HL-60/S4 treated with phorbol 12-myristate 13-acetate at 8.2 ng/mL for 4 days and 3 days (cell line): ENCODE measurements around the gene THSD1.

Experiments
- in situ Hi-C: fragments of 300-500 bp; cut with MboI; formaldehyde crosslinking; loops from 2 replicates; pipeline ENCODE4 v1.15.0; 2022; ENCODE audit warnings: low sequenced_read_pairs

The THSD1 gene, protein sequence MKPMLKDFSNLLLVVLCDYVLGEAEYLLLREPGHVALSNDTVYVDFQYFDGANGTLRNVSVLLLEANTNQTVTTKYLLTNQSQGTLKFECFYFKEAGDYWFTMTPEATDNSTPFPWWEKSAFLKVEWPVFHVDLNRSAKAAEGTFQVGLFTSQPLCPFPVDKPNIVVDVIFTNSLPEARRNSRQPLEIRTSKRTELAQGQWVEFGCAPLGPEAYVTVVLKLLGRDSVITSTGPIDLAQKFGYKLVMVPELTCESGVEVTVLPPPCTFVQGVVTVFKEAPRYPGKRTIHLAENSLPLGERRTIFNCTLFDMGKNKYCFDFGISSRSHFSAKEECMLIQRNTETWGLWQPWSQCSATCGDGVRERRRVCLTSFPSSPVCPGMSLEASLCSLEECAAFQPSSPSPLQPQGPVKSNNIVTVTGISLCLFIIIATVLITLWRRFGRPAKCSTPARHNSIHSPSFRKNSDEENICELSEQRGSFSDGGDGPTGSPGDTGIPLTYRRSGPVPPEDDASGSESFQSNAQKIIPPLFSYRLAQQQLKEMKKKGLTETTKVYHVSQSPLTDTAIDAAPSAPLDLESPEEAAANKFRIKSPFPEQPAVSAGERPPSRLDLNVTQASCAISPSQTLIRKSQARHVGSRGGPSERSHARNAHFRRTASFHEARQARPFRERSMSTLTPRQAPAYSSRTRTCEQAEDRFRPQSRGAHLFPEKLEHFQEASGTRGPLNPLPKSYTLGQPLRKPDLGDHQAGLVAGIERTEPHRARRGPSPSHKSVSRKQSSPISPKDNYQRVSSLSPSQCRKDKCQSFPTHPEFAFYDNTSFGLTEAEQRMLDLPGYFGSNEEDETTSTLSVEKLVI

DNA sequence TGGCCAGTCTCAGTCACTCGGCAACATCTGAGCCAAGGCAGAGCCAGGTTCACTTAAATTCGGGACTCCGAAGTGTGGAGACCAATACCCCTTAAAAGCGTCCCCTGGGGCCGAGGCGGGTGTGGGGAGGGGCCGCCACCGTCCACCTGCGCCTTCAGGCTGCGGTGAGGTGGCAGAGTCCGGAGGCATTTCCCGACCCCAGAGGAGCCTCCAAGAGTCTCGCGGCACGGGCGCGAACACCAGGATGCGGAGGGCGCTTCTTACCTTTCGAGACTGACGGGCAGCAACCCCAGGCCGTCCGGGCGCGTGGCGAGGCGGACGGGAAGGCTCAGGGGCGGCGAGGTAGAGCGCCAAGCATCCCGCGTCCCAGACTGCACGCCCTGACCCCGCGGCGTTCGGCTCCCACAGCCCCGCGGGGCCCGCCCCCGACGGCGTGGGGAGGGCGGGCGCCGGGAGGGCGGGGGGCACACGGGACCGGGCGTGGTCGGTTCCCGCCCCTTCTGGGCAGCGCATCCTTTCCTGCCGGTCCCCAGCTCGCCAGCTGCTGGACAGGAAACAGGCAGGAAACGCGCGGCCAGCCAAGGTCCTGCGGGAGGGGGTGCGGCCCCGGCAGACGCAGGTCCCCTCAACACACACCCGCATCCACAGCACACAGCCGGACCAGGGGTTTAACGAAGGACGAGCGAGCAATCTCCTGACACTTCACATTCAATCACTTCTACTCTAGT, at the start of gene THSD1:
TSS of gene THSD1 (minus strand) at position 406 of the 728 bp plus-strand sequence. CDS start 3,572 bp downstream, outside the sequence.
- in situ Hi-C loops: no loop called here

DNA sequence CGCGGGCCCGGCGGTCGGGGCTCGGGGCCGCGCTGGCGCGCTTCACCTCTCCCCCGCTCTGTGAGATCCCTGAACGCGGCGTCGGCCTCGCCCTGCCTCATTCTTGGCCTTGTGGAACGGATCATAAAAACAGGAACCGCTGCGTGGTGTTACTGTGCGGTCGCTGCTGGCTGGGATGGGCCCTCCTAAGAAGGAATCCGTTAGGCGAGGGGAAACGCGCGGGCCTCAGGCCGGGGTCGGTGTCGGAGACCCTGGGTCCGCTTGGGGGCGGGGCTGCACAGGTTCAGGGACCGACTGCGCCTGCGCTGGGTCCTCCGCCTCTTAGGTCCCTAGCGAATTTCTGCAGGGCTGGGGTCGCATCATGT, 49.7 kb upstream of the THSD1 start:
- in situ Hi-C loops: no loop called here

DNA sequence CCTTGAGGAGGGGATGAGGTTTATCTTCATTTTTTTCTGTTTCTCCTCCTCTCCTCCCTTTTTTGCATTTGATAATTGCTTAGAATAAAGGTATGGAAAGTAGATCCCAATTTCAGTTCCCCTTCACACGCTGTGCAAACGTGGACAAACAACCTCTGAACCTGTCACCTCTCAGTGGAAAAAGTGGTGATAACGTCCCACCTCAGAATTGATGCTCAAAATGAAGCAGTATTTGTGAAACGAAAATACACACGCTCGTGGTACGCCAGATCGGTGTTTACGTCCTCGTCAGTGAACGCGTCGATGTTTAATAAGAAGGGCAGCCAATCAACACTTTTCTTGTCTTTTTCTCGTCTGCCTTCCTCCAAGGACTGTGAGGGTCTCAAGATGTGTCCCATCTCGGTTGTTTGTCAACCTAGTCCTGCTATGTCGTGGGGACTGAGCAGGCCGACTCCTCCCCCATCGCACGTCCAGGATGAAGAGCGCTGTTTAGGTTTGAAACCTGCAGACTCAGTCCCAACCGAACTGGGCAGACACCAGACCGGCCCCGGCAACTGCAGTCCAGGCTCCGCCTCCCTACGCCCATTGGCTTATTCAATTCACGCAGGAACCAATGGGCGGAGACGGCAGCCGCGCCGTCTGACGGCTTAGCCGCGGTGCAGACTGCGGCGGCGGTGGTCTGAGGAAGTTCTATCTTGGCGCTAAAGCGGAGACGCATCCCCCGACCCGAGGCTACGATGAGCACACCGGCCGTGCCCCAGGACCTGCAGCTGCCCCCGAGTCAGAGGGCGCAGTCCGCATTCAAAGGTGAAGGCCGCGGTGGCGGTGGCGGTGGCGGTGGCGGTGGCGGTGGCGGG, 49.1 kb upstream of the THSD1 start, which contains the start of gene CKAP2:
TSS of gene CKAP2 (plus strand) at position 659 of the 857 bp plus-strand sequence. CDS start at position 738, 79 bp downstream.
- in situ Hi-C loops: no loop called here

DNA sequence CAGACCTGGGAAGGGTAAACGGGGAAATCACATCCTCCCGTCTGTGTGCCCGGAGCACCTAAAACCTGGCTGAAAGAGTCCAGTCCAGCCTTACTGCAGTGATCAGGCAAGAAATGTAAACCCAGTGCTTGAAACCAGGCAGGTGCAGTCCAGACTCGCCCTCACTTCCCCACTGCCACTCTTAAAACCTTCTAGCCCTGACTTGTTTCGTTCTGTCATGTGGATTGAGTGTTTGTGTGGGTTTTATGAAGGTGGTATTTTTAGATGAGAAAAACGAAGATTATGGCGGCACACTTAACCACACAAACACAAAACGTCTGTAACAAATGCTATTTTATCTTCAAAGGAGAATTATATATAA, 48.5 kb upstream of the THSD1 start:
- in situ Hi-C loops: no loop called here

DNA sequence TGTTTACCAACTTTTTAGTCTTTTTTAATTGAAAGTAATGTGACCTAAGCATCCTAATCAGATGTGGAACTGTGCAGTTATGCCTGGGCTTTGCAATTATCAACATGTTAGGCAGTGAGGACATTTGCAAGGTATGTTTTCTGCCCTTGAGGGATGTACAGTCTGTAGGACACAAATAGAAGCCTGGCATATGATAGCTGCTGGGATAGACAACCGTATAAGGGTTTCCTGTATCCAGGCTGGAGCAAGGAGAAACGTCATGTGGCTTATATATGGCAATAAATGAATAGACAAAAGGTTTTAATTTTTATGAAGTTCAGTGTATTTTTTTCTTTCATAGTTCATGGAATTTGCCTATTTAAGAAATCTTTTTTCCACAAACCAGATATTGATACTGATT, 46.5 kb upstream of the THSD1 start:
- in situ Hi-C loops: no loop called here

DNA sequence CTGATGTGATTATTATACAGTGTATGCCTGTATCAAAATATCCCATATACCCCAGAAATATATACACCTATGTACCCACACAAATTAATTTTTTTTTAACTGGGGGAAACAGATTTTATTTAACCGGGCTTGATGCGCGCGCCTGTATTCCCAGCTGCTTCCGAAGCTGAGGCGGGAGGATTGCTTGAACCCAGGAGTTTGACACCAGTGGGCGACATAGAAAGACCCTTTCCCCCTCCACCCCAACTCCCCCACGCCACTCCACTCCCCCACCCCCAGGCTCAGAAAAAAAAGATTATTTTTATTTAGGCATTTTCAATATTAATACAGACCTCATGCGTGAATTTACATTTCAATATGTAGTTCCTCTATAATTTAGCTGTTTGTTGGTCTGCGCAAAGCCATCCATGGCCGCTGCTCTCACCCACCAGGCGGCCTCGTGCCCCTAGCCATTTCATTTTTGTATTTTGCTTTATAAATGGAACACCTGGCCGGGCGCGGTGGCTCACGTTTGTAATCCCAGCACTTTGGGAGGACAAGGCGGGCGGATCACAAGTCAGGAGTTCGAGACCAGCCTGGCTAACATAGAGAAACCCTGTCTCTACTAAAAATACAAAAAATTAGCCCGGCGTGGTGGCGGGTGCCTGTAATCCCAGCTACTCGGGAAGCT, 45.3 kb upstream of the THSD1 start:
- in situ Hi-C loops: no loop called here

DNA sequence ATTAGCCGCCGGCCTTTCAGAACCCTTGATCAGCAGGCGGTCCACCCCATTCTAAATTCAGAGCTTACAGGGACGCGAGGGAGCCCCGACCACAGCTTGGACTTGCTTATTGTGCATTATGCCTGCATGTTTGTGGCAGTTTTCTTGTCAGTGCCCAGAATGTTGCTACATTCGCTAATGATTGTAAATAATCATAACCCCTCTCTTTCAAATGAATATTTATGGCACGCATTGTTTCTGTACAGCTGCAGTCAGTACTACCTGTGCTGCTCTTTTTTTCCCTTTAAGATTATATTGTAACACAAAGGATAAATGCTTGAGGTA, 44.8 kb upstream of the THSD1 start:
- in situ Hi-C loops: no loop called here

DNA sequence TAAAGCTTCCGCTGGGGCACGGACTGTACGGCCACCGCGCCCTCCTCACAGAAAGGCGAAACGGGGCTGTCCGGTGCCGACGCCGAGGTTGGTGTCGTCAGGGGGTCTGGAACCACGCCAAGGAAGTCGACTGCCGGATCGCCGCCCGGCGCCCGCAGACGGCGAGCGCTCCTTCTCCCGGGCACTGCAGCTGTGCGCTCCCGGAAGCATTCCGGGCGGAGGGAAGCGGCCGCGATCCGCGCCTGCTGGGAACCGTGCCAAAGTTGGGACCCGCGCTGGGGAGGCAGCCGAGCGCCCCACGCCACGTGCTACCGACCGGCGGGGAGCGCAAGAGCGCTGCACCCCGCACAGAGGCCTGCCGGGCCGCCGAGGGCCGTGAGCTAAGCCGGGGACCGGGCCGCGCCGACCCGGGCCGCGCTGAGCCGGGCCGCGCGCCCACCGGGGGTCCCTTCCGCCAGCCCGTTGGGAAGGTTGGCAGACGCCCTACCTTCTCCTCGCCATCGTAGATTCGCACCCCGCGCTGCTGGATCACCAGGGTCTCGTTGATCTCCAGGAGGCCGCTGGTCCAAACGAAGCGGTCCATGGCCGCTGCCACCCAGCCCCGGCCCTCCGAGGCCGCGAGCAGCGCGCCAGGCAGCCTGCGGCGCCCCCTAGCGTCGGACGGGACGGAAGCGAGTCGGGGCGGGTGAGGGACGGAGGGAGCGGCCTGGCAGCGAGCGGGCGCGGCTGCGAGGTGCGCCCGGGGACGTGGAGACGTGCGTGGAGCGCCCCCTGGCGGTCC, 44.2 kb upstream of the THSD1 start, which contains the start of gene VPS36:
TSS of gene VPS36 (minus strand) at position 623 of the 781 bp plus-strand sequence. CDS start at position 583, 40 bp downstream.
- in situ Hi-C loops: no loop called here

DNA sequence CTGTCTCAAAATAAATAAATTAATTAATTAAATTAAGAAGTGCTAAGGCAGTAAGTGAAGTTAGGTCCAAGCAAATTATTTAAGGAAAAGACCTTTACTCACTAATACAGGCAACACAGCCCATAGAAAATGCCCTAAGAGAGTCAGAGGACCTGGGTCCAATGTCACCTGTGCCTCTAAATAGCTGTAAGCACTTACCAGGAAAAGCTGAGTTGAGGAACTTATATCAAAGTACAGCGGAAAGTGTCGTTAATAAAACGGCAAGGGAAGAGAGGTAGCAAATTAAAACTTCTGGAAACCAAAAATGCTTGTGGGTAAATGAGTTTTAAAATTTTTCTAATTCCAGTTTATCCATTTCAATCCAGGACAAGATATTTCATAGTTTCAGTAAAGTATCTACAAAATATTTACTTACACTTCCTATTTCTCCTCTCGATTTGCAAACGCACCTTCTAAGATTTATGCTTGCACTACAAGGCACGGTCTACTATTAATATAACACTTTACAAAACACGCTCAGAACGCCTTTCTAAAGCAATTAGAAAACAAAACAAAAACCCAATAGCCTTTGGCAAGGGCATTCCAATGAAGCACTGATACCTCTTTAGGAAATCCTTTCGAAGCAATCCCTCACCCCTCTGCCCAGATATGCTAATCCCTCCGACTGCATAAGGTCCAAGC, 43.5 kb upstream of the THSD1 start:
- in situ Hi-C loops: no loop called here

DNA sequence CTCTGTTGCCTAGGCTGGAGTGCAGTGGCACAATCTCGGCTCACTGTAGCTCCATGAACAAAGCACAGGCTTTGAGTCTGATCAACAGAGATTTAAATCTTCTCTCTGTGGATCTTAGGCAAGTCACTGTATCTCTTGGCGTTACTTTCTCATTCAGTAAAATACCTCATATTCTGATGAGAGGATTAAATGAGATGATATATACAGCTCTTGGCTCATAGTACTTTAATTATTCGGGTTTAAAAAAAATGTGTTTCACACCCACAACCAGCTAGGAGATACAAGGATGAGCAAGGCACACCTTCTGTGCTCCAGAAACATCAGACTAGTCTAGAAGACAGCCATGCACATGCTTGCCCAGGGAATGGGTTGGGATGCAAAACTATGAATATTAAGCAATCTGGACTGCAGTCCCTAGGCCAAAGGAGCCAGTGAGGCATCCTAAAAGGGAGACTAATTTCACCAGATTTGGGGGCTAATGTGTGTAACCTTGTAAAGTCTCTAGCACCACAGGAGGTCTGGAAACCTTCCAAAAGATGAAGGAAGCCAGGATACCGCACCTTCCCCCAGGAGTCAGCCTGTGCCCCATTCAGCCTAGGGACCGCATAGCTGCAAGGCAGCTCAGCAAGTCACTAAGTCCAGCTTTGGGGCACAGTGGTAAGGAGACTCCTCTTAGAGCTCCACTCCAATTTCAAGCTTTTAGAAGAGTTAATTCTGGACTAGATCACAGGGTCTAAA, 42.0 kb upstream of the THSD1 start:
- in situ Hi-C loops: no loop called here

DNA sequence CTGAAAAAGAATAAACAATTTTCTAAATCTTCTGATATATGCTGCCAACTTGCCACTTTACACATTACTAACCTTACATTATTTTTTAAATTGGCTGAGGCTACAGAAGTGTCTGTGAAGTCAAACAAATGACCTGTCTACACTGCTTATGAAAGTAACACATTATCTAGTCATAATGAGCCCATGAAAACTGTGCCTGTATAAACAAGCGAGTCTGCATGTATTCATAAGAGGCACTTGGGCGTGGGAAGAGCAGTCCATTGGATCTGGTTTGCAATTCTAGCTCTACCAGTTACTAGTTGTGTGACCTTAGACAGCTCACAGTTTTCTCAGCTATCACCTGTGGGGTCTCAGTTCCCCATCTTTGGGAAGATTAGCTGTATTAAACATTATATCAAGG, 41.4 kb upstream of the THSD1 start:
- in situ Hi-C loops: no loop called here

DNA sequence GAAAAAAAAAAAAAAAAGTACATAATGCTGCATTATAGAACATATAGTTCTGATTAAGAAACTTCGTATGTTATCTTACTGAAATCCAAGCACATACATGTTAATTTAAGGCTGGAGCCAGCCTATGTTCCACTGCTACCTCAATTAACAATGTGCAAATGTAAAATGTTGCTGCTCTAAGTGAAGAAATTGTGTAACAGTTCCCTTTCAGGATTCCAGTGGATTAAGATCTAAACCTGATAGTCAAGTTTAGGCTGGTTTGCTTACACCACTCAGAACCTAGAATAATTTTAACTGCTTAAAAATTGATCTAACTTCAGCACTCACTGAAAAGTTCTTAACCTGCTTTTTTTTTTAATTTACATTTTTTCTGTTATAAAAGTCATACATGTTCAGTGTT, 40.3 kb upstream of the THSD1 start:
- in situ Hi-C loops: no loop called here

DNA sequence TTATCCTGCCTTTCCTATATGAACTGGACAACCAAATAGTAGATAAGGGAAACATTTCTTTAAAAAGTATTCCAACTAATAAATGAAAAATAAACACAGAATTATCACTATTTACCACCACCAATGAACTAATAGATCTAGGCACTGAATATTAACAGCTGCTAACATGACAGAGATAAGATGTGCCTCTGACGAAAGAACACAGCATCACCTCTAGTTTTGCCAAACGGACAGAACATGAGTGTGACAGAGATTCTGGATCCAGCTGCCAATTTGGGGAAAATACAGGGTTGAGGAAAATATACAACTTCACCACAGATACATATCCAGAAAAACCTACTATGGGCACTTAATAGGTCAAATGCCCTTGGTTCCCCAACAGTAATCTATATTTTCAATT, 26.5 kb upstream of the THSD1 start:
- in situ Hi-C loops: no loop called here

DNA sequence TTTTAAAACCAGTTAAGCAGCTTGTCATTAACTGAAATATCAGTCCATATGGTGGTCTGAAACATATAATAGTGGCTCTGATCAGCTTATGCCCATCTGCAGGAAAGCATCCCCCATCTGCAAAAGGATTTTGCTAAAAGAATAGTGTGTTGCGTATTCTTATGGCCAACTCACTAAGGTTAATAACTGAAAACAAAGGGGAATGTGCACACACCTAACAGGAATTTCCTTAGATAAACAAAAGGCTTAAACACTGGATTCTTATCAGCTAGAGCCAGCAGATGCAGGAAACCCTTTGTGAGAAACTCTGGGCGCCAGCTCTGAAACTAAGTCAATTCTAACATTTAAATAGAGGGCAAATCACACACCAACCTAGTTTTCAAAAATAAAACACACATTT, 22.3 kb upstream of the THSD1 start:
- in situ Hi-C loops: no loop called here

DNA sequence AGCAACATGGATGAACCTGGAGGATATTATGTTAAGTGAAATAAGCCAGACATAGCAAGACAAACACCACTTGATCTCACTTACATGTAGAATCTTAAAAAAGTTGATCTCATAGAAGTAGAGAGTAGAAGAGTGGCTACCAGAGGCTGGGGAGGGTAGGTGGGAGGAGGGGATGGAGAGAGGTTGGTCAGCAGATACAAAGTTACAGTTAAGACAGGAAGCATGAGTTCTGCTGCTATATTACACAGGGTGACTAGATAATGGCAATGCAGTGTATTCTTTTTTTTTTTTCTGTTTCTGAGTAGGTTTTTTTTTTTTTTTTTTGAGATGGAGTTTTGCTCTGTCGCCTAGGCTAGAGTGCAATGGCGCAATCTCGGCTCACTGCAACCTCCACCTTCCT, 15.2 kb upstream of the THSD1 start:
- in situ Hi-C loops: no loop called here

DNA sequence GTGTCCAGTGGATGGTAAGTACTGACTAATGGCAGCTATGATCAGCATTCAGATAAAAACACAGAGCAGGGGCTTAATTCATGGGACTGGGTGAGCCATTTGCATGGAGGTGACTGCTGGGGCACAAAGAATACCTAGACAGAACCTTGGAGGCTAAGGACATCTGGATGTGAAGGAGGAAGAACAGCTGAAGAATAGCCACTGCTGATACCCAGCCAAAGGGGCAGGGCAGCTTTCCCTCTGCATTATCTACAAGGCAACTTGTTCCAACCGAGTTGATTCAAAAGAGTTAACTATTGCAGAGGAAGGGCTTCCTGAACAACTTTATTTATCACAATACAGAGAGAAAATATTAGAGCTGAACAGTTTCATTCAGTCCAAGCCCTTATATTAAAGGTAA, 13.1 kb upstream of the THSD1 start:
- in situ Hi-C loops: no loop called here

DNA sequence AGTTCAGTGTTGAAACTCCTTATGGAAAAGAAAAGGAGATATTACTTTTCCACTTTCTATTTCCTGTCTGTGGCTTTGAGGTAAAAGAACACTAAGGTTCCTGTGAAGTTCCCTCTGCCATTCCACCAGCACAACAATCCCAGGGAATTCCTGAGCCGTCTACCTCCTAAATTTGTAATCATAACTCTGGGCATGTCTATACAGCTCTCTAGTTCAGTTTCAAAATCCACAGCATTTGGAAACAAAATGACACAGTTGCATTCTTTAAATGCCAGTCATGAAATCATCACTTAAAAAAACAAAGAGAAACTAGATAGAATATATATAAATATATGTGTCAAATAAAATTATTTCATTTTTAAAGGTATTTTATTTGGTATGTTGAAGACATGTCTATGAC, 9.0 kb upstream of the THSD1 start:
- in situ Hi-C loops: no loop called here

DNA sequence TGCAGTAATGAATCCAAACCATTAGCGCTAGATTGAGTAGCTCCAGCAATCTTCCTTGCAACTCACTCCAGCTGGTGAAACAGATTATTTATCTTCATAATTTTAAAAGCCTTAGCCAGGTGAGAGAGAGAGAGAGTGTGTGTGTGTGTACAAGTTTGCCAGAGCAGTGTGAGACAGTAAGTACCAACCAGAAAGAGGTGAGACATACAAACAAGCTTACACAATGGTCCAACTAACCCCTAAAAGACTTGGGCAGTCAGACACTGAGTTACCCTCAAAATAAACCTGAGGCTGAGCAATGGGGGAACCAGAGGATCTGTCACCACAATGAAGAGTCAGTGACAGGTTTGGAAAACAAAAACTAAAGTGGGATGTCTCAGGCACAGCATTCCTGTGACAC, 8.1 kb upstream of the THSD1 start:
- in situ Hi-C loops: no loop called here
